Mesendoderm (in vitro differentiated cells): ENCODE results near the gene DCAF4.

Source experiments
- DNase-seq: peaks from one replicate; pipeline ENCODE4 v3.0.0; 2013
- H2AK5ac ChIP-seq: 2 replicates; pipeline ENCODE4 v1.6.1; 2013; ENCODE audit warnings: low read length, inconsistent platforms
- H2BK120ac ChIP-seq: 2 replicates; pipeline ENCODE4 v1.6.1; 2013; ENCODE audit warnings: low read depth, mild to moderate bottlenecking, low read length, moderate library complexity, mixed read lengths
- H2BK15ac ChIP-seq: replicated peaks from 2 replicates; pipeline ENCODE4 v1.6.1; 2013; ENCODE audit warnings: low read depth, mild to moderate bottlenecking, moderate library complexity
- H2BK5ac ChIP-seq: 2 replicates; pipeline ENCODE4 v1.6.1; 2013; ENCODE audit warnings: low read length, inconsistent platforms
- H3K18ac ChIP-seq: 2 replicates; pipeline ENCODE4 v1.6.1; 2013; ENCODE audit warnings: mild to moderate bottlenecking, low read length, mixed read lengths
- H3K23ac ChIP-seq: one replicate; pipeline ENCODE4 v1.6.1; 2013; ENCODE audit warnings: low read length
- H3K27ac ChIP-seq: 2 replicates; pipeline ENCODE4 v1.5.1; 2013; ENCODE audit warnings: low read depth, mild to moderate bottlenecking, inconsistent platforms, low read length, moderate library complexity
- H3K27me3 ChIP-seq: 2 replicates; pipeline ENCODE4 v1.6.1; 2013; ENCODE audit warnings: low read length, control low read depth, mild to moderate bottlenecking, inconsistent platforms; ENCODE audit not compliant: insufficient read depth, poor library complexity
- H3K36me3 ChIP-seq: 2 replicates; pipeline ENCODE4 v1.6.1; 2013; ENCODE audit warnings: low read length, inconsistent platforms; ENCODE audit not compliant: control insufficient read depth, insufficient read depth
- H3K4ac ChIP-seq: one replicate; pipeline ENCODE4 v1.6.1; 2013; ENCODE audit warnings: low read depth, mild to moderate bottlenecking, low read length, moderate library complexity
- H3K4me1 ChIP-seq: 2 replicates; pipeline ENCODE4 v1.6.1; 2013; ENCODE audit warnings: low read depth, low read length, inconsistent platforms; ENCODE audit not compliant: control insufficient read depth
- H3K4me2 ChIP-seq: 2 replicates; pipeline ENCODE4 v1.6.1; 2013; ENCODE audit warnings: low read length
- H3K4me3 ChIP-seq: 2 replicates; pipeline ENCODE4 v1.5.1; 2013; ENCODE audit warnings: mild to moderate bottlenecking, low read length
- H3K56ac ChIP-seq: one replicate; pipeline ENCODE4 v1.6.1; 2013; ENCODE audit warnings: low read length
- H3K79me1 ChIP-seq: 2 replicates; pipeline ENCODE4 v1.6.1; 2013; ENCODE audit warnings: low read length, inconsistent platforms
- H3K79me2 ChIP-seq: 2 replicates; pipeline ENCODE4 v1.6.1; 2013; ENCODE audit warnings: mild to moderate bottlenecking, low read length; ENCODE audit not compliant: control insufficient read depth, insufficient read depth
- H3K9ac ChIP-seq: 2 replicates; pipeline ENCODE4 v1.6.1; 2013; ENCODE audit warnings: low read length, inconsistent platforms
- H4K5ac ChIP-seq: one replicate; pipeline ENCODE4 v1.6.1; 2013; ENCODE audit warnings: low read length
- H4K8ac ChIP-seq: one replicate; pipeline ENCODE4 v1.6.1; 2013; ENCODE audit warnings: low read depth, mild to moderate bottlenecking, control low read depth, low read length, moderate library complexity
- WGBS: extraction: QIAGEN DNeasy Blood & Tissue Kit; methylation state at CpG from one replicate; pipeline ENCODE4 v1.1.7; 2013; ENCODE audit warnings: low lambda C conversion rate, missing lambda C conversion rate; ENCODE audit not compliant: insufficient coverage; ENCODE audit errors: extremely low coverage; 5-methylcytosine and 5-hydroxymethylcytosine counted together

Gene DCAF4

GRCh38 chr14:72904840-72905561 lies 21.3 kb upstream of the DCAF4 start:
- Histone ChIP-seq H2BK5ac (no peak overlapping the region), H3K4me2 (no peak overlapping the region), H2BK15ac (no peak overlapping the region), H3K4me3 (no peak overlapping the region), H2BK120ac (no peak overlapping the region), H3K79me2 (no peaks in the 10 kb centered on the region), H3K36me3 (no peaks in the 10 kb centered on the region), H2AK5ac (no peak overlapping the region), H3K56ac (no peak overlapping the region), H3K18ac (no peak overlapping the region), H3K79me1 (no peaks in the 10 kb centered on the region), H4K5ac (no peak overlapping the region), H3K27ac (no peak overlapping the region), H3K4me1 (no peaks in the 10 kb centered on the region), H3K27me3 (no peaks in the 10 kb centered on the region), H3K9ac (no peak overlapping the region), H3K4ac (no peak overlapping the region), H3K23ac (no peak overlapping the region), H4K8ac (no peak overlapping the region)
- DNase-seq, result peak; percentile 72
- no CpG with 5 or more reads among the region's 5 CpGs for WGBS

GRCh38 chr14:72906316-72906715 lies 19.9 kb upstream of the DCAF4 start:
- Histone ChIP-seq H3K27ac (no peak overlapping the region), H3K4me3 (no peak overlapping the region), H3K4me2 (no peak overlapping the region)

GRCh38 chr14:72906879-72907278 lies 19.4 kb upstream of the DCAF4 start:
- DNase-seq, result no peak
- no peaks in the 10 kb centered on the region for H3K4me1 ChIP-seq
- no peak overlapping the region for H3K18ac ChIP-seq
- H3K56ac ChIP-seq, result no peak overlapping the region
- no peak overlapping the region for H3K27ac ChIP-seq
- H2AK5ac ChIP-seq, result no peak overlapping the region
- H3K23ac ChIP-seq, result no peak overlapping the region
- no peaks in the 10 kb centered on the region for H3K27me3 ChIP-seq
- H3K79me2 ChIP-seq, result no peaks in the 10 kb centered on the region
- H2BK120ac ChIP-seq, result no peak overlapping the region
- no peaks in the 10 kb centered on the region for H3K79me1 ChIP-seq
- no peak overlapping the region for H3K4ac ChIP-seq
- no peak overlapping the region for H2BK15ac ChIP-seq
- H3K4me2 ChIP-seq, result no peak overlapping the region
- no peak overlapping the region for H4K8ac ChIP-seq
- no CpG with 5 or more reads among the region's 1 CpG for WGBS
- no peak overlapping the region for H3K9ac ChIP-seq
- H3K4me3 ChIP-seq, result no peak overlapping the region
- no peaks in the 10 kb centered on the region for H3K36me3 ChIP-seq
- H2BK5ac ChIP-seq, result no peak overlapping the region
- no peak overlapping the region for H4K5ac ChIP-seq

More at GRCh38 chr14:72906316-72906715, 19.9 kb upstream of the DCAF4 start:
- H3K23ac ChIP-seq, result no peak overlapping the region
- no peak overlapping the region for H4K8ac ChIP-seq
- H3K27me3 ChIP-seq, result no peaks in the 10 kb centered on the region
- no peaks in the 10 kb centered on the region for H3K79me1 ChIP-seq
- H4K5ac ChIP-seq, result no peak overlapping the region
- H2AK5ac ChIP-seq, result no peak overlapping the region
- H3K79me2 ChIP-seq, result no peaks in the 10 kb centered on the region
- H3K36me3 ChIP-seq, result no peaks in the 10 kb centered on the region
- H3K4me1 ChIP-seq, result no peaks in the 10 kb centered on the region
- no peak overlapping the region for H2BK5ac ChIP-seq
- no peak overlapping the region for H3K18ac ChIP-seq
- WGBS, result no CpG with 5 or more reads among the region's 3 CpGs
- no peak overlapping the region for H2BK120ac ChIP-seq
- no peak overlapping the region for H3K9ac ChIP-seq
- H3K4ac ChIP-seq, result no peak overlapping the region
- DNase-seq, result no peak
- H2BK15ac ChIP-seq, result no peak overlapping the region
- H3K56ac ChIP-seq, result no peak overlapping the region

- no peak overlapping the region for H3K18ac ChIP-seq
- no peaks in the 10 kb centered on the region for H3K27me3 ChIP-seq
- no peak overlapping the region for H3K4ac ChIP-seq
- no peak overlapping the region for H3K27ac ChIP-seq
- H2AK5ac ChIP-seq, result no peak overlapping the region
- no peak overlapping the region for H3K4me3 ChIP-seq
- H4K8ac ChIP-seq, result no peak overlapping the region
- DNase-seq, result peak; percentile 65
- no peaks in the 10 kb centered on the region for H3K79me2 ChIP-seq
- H2BK120ac ChIP-seq, result no peak overlapping the region
- H3K56ac ChIP-seq, result no peak overlapping the region
- no peak overlapping the region for H4K5ac ChIP-seq
- H3K79me1 ChIP-seq, result no peaks in the 10 kb centered on the region
- H3K4me2 ChIP-seq, result no peak overlapping the region
- no CpG with 5 or more reads among the region's 5 CpGs for WGBS
- H3K9ac ChIP-seq, result no peak overlapping the region
- H3K36me3 ChIP-seq, result no peaks in the 10 kb centered on the region
- H2BK5ac ChIP-seq, result no peak overlapping the region
- no peak overlapping the region for H3K23ac ChIP-seq
- H3K4me1 ChIP-seq, result no peaks in the 10 kb centered on the region
- H2BK15ac ChIP-seq, result no peak overlapping the region
Measured at GRCh38 chr14:72907886-72908285, 18.4 kb upstream of the DCAF4 start.

GRCh38 chr14:72909163-72909562 lies 17.1 kb upstream of the DCAF4 start:
- Histone ChIP-seq H2BK120ac (no peak overlapping the region), H3K23ac (no peak overlapping the region), H3K56ac (no peak overlapping the region), H4K8ac (no peak overlapping the region), H3K79me2 (no peaks in the 10 kb centered on the region), H3K27ac (no peak overlapping the region), H3K79me1 (no peaks in the 10 kb centered on the region), H3K4me2 (no peak overlapping the region), H2AK5ac (no peak overlapping the region), H3K27me3 (no peaks in the 10 kb centered on the region), H2BK15ac (no peak overlapping the region), H2BK5ac (no peak overlapping the region), H3K4ac (no peak overlapping the region), H3K4me3 (no peak overlapping the region), H3K36me3 (no peaks in the 10 kb centered on the region), H4K5ac (no peak overlapping the region), H3K9ac (no peak overlapping the region), H3K18ac (no peak overlapping the region), H3K4me1 (no peaks in the 10 kb centered on the region)
- DNase-seq, result no peak
- no CpG with 5 or more reads among the region's 5 CpGs for WGBS

GRCh38 chr14:72913809-72914208 lies 12.5 kb upstream of the DCAF4 start:
- no peak overlapping the region for H2AK5ac ChIP-seq
- H3K56ac ChIP-seq, result no peak overlapping the region
- H4K8ac ChIP-seq, result no peak overlapping the region
- H3K27ac ChIP-seq, result no peak overlapping the region
- no peak overlapping the region for H2BK120ac ChIP-seq
- H2BK5ac ChIP-seq, result no peak overlapping the region
- no peak overlapping the region for H2BK15ac ChIP-seq
- no peaks in the 10 kb centered on the region for H3K36me3 ChIP-seq
- WGBS, result 100% methylated on average over 1 of the region's 2 CpGs
- no peaks in the 10 kb centered on the region for H3K79me1 ChIP-seq
- H4K5ac ChIP-seq, result no peak overlapping the region
- H3K4me3 ChIP-seq, result no peak overlapping the region
- H3K4me2 ChIP-seq, result no peak overlapping the region
- DNase-seq, result no peak
- no peak overlapping the region for H3K9ac ChIP-seq
- no peak overlapping the region for H3K18ac ChIP-seq
- no peak overlapping the region for H3K4ac ChIP-seq
- no peak overlapping the region for H3K23ac ChIP-seq
- H3K79me2 ChIP-seq, result no peaks in the 10 kb centered on the region
- no peaks in the 10 kb centered on the region for H3K27me3 ChIP-seq
- H3K4me1 ChIP-seq, result no peaks in the 10 kb centered on the region
